HepG2 (cell line): Measurements from ENCODE around the gene CBLC. TPM values are rescaled to one million over a fixed set of nuclear protein-coding genes. Genes with fewer than 3 reads are reported as not detected.

Experiments
- CAMTA2 ChIP-seq: sonication (generic); formaldehyde crosslinking; IDR thresholded peaks from 2 replicates; pipeline ENCODE4 v1.4.0; 2020; ENCODE audit warnings: mild to moderate bottlenecking, missing genetic modification reagents, borderline replicate concordance
- DRAP1 ChIP-seq: IDR thresholded peaks from 2 replicates; pipeline ENCODE4 v1.6.1; 2016; ENCODE audit warnings: missing genetic modification reagents, missing compliant biosample characterization
- EP300 ChIP-seq, 3 experiments: sonication (generic) in 1 of 3; formaldehyde crosslinking in 1 of 3; IDR thresholded peaks; 2 replicates each; pipeline versions ENCODE4 v1.5.1 to v1.6.1; 2011 to 2020; ENCODE audit warnings: low read depth in 2 of 3, low read length in 2 of 3, borderline replicate concordance in 1 of 3, improper control_type of control experiment in 1 of 3, mild to moderate bottlenecking in 1 of 3, missing genetic modification reagents in 1 of 3, moderate library complexity in 1 of 3
- ERF ChIP-seq: IDR thresholded peaks from 2 replicates; pipeline ENCODE4 v1.6.1; 2018; ENCODE audit warnings: missing biosample characterization, missing genetic modification reagents
- FLYWCH1 ChIP-seq: sonication (generic); formaldehyde crosslinking; IDR thresholded peaks from 2 replicates; pipeline ENCODE4 v1.8.1; 2023; ENCODE audit warnings: mild to moderate bottlenecking, missing genetic modification reagents
- GABPB1 ChIP-seq: IDR thresholded peaks from 2 replicates; pipeline ENCODE4 v1.6.1; 2016; ENCODE audit warnings: mild to moderate bottlenecking, missing genetic modification reagents, moderate library complexity, missing compliant biosample characterization
- HHEX ChIP-seq: IDR thresholded peaks from 2 replicates; pipeline ENCODE4 v1.6.1; 2016; ENCODE audit warnings: control low read depth
- HOXA7 ChIP-seq: sonication (generic); formaldehyde crosslinking; IDR thresholded peaks from 2 replicates; pipeline ENCODE4 v1.8.1; 2022; ENCODE audit warnings: mild to moderate bottlenecking, missing genetic modification reagents, moderate library complexity
- HOXD1 ChIP-seq: sonication (generic); formaldehyde crosslinking; IDR thresholded peaks from 2 replicates; pipeline ENCODE4 v1.5.0; 2020; ENCODE audit warnings: missing genetic modification reagents
- KDM4B ChIP-seq: sonication (generic); formaldehyde crosslinking; IDR thresholded peaks from 2 replicates; pipeline ENCODE4 v1.4.0; 2020; ENCODE audit warnings: missing genetic modification reagents
- KLF11 ChIP-seq: IDR thresholded peaks from 2 replicates; pipeline ENCODE4 v1.6.1; 2016; ENCODE audit warnings: missing compliant biosample characterization
- PAWR ChIP-seq: sonication (generic); formaldehyde crosslinking; IDR thresholded peaks from 2 replicates; pipeline ENCODE4 v1.4.0; 2020; ENCODE audit warnings: missing genetic modification reagents, mild to moderate bottlenecking, borderline replicate concordance
- SOX5 ChIP-seq: IDR thresholded peaks from 2 replicates; pipeline ENCODE4 v1.6.1; 2016; ENCODE audit warnings: borderline replicate concordance
- TSC22D2 ChIP-seq: sonication (generic); formaldehyde crosslinking; IDR thresholded peaks from 2 replicates; pipeline ENCODE4 v1.5.1; 2020; ENCODE audit warnings: missing genetic modification reagents, mild to moderate bottlenecking, borderline replicate concordance
- YEATS2 ChIP-seq: sonication (generic); formaldehyde crosslinking; IDR thresholded peaks from 2 replicates; pipeline ENCODE4 v1.4.0; 2020; ENCODE audit warnings: missing genetic modification reagents, borderline replicate concordance
- ZNF12 ChIP-seq: sonication (generic); formaldehyde crosslinking; IDR thresholded peaks from 2 replicates; pipeline ENCODE4 v1.5.0; 2020; ENCODE audit warnings: missing genetic modification reagents
- ZNF232 ChIP-seq: sonication (generic); formaldehyde crosslinking; IDR thresholded peaks from 2 replicates; pipeline ENCODE4 v1.4.0; 2020; ENCODE audit warnings: missing genetic modification reagents, borderline replicate concordance
- ZNF33A ChIP-seq: sonication (generic); formaldehyde crosslinking; IDR thresholded peaks from 2 replicates; pipeline ENCODE4 v1.5.1; 2020; ENCODE audit warnings: missing genetic modification reagents, mild to moderate bottlenecking, moderate library complexity, borderline replicate concordance
- ZNF510 ChIP-seq: sonication (generic); formaldehyde crosslinking; IDR thresholded peaks from 2 replicates; pipeline ENCODE4 v1.4.0; 2020; ENCODE audit warnings: low read depth, mild to moderate bottlenecking, missing genetic modification reagents
- ZNF530 ChIP-seq: sonication (generic); formaldehyde crosslinking; IDR thresholded peaks from 2 replicates; pipeline ENCODE4 v1.5.0; 2020; ENCODE audit warnings: low read depth, mild to moderate bottlenecking, missing genetic modification reagents
- ZNF543 ChIP-seq: sonication (generic); formaldehyde crosslinking; IDR thresholded peaks from 2 replicates; pipeline ENCODE4 v1.4.0; 2020; ENCODE audit warnings: mild to moderate bottlenecking, missing genetic modification reagents
- ZNF552 ChIP-seq: sonication (generic); formaldehyde crosslinking; IDR thresholded peaks from 2 replicates; pipeline ENCODE4 v1.9.0; 2022; ENCODE audit warnings: missing genetic modification reagents, mild to moderate bottlenecking, borderline replicate concordance
- ZNF773 ChIP-seq: sonication (generic); formaldehyde crosslinking; IDR thresholded peaks from 2 replicates; pipeline ENCODE4 v1.4.0; 2020; ENCODE audit warnings: missing genetic modification reagents, borderline replicate concordance
- ZNF891 ChIP-seq: sonication (generic); formaldehyde crosslinking; IDR thresholded peaks from 2 replicates; pipeline ENCODE4 v1.5.0; 2020; ENCODE audit warnings: mild to moderate bottlenecking, missing genetic modification reagents
- ZSCAN21 ChIP-seq: sonication (generic); formaldehyde crosslinking; IDR thresholded peaks from 2 replicates; pipeline ENCODE4 v1.8.0; 2022; ENCODE audit warnings: mild to moderate bottlenecking, missing genetic modification reagents, moderate library complexity, borderline replicate concordance
- polyA plus RNA-seq, 8 experiments: library from polyadenylated mRNA; depleted of rRNA in 3 of 8; stranded (reverse) in 7 of 8; unstranded in 1 of 8; fragments of >200 nt; fragmentation: Illumina TruSeq in 4 of 8; extraction: Trizol in 4 of 8; gene quantifications; 2 replicates each; pipeline versions ENCODE4 v1.2.1 to v1.2.3, GENCODE V29; 2011 to 2016; ENCODE audit warnings: low read depth in 4 of 8, missing spikeins in 1 of 8, mixed read lengths in 1 of 8; ENCODE audit not compliant: insufficient read depth in 1 of 8
- total RNA-seq, 5 experiments: library from RNA; depleted of rRNA; stranded (reverse); fragments of >200 nt; fragmentation: Illumina TruSeq; extraction: Trizol; gene quantifications; 2 replicates each; pipeline ENCODE4 v1.2.3, GENCODE V29; 2016; ENCODE audit warnings: low read depth in 1 of 5
- TF ChIP-seq, protein P1 (sequence below): fragments of 450-650 bp; IDR thresholded peaks from 2 replicates; pipeline ENCODE4 v1.6.1; 2016
- TF ChIP-seq, protein P2 (sequence below): IDR thresholded peaks from 2 replicates; pipeline ENCODE4 v1.6.1; 2016; ENCODE audit warnings: missing compliant biosample characterization, missing genetic modification reagents, borderline replicate concordance

CBLC gene
- total and polyA plus RNA-seq, 2 of the 13 experiments (the other 11 are each of a cell fraction or from before 2014, with no cell fraction given): 1.8 to 2.6 TPM

GRCh38 chr19:44808463-44809371 is 31.0 kb downstream of the CBLC start, which contains the start of gene BCAM (continued):
- TF ChIP-seq GABPB1 (peak; percentile 45; the same call in 1 of the 2 replicates), ZSCAN21 (CRISPR knock-in tag) (no peak; the same call in 1 of the 2 replicates), ZNF530 (CRISPR knock-in tag) (no peak), ZNF232 (CRISPR knock-in tag) (no peak), CAMTA2 (CRISPR knock-in tag) (no peak; the same call in 1 of the 2 replicates), HOXD1 (CRISPR knock-in tag) (peak; percentile 17; the same call in 1 of the 2 replicates), ZNF33A (CRISPR knock-in tag) (no peak), ZNF552 (CRISPR knock-in tag) (0 out of 2 replicates have a peak, but pooled peaks have one; percentile 46), KLF11 (CRISPR knock-in tag) (no peak), ERF (CRISPR knock-in tag) (no peak), ZNF543 (peak; percentile 65; the same call in 1 of the 2 replicates), HOXA7 (no peak), TSC22D2 (peak; percentile 66; the same call in 1 of the 2 replicates), EP300 (IDR thresholded peaks at IDR 0.05; ENCODE audit: low read depth in 2 of 2, low read length in 2 of 2) (no peak; a peak in 1 of 4 replicates), EP300 (CRISPR knock-in tag; IDR thresholded peaks at IDR 0.05; ENCODE audit: borderline replicate concordance) (no peak), YEATS2 (CRISPR knock-in tag) (no peak), SOX5 (CRISPR knock-in tag) (peak; percentile 24; the same call in 1 of the 2 replicates), HHEX (CRISPR knock-in tag) (no peak), PAWR (CRISPR knock-in tag) (no peak), ZNF891 (no peak), ZNF12 (CRISPR knock-in tag) (0 out of 2 replicates have a peak, but pooled peaks have one; percentile 30), FLYWCH1 (CRISPR knock-in tag) (no peak), DRAP1 (CRISPR knock-in tag) (0 out of 2 replicates have a peak, but pooled peaks have one; percentile 25), KDM4B (CRISPR knock-in tag) (no peak), ZNF773 (CRISPR knock-in tag) (no peak), ZNF510 (CRISPR knock-in tag) (peak; percentile 55; the same call in 1 of the 2 replicates)
- TF ChIP-seq, protein P1, sequence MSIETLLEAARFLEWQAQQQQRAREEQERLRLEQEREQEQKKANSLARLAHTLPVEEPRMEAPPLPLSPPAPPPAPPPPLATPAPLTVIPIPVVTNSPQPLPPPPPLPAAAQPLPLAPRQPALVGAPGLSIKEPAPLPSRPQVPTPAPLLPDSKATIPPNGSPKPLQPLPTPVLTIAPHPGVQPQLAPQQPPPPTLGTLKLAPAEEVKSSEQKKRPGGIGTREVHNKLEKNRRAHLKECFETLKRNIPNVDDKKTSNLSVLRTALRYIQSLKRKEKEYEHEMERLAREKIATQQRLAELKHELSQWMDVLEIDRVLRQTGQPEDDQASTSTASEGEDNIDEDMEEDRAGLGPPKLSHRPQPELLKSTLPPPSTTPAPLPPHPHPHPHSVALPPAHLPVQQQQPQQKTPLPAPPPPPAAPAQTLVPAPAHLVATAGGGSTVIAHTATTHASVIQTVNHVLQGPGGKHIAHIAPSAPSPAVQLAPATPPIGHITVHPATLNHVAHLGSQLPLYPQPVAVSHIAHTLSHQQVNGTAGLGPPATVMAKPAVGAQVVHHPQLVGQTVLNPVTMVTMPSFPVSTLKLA: no peak
- TF ChIP-seq, protein P2, sequence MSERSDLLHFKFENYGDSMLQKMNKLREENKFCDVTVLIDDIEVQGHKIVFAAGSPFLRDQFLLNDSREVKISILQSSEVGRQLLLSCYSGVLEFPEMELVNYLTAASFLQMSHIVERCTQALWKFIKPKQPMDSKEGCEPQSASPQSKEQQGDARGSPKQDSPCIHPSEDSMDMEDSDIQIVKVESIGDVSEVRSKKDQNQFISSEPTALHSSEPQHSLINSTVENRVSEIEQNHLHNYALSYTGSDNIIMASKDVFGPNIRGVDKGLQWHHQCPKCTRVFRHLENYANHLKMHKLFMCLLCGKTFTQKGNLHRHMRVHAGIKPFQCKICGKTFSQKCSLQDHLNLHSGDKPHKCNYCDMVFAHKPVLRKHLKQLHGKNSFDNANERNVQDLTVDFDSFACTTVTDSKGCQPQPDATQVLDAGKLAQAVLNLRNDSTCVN (CRISPR knock-in tag): no peak; the same call in 1 of the 2 replicates
